ENCODE measurements around the gene DDIT4L.
"Not testable (repeated sequence)": the region's sequence is repeated elsewhere in the genome, so short reads cannot be mapped to it uniquely, and the experiment has no call there.

The DDIT4L gene

GRCh38 chr4:100165809-100166208, 24.5 kb downstream of the DDIT4L start:
- DNase-seq: no peak

DNA sequence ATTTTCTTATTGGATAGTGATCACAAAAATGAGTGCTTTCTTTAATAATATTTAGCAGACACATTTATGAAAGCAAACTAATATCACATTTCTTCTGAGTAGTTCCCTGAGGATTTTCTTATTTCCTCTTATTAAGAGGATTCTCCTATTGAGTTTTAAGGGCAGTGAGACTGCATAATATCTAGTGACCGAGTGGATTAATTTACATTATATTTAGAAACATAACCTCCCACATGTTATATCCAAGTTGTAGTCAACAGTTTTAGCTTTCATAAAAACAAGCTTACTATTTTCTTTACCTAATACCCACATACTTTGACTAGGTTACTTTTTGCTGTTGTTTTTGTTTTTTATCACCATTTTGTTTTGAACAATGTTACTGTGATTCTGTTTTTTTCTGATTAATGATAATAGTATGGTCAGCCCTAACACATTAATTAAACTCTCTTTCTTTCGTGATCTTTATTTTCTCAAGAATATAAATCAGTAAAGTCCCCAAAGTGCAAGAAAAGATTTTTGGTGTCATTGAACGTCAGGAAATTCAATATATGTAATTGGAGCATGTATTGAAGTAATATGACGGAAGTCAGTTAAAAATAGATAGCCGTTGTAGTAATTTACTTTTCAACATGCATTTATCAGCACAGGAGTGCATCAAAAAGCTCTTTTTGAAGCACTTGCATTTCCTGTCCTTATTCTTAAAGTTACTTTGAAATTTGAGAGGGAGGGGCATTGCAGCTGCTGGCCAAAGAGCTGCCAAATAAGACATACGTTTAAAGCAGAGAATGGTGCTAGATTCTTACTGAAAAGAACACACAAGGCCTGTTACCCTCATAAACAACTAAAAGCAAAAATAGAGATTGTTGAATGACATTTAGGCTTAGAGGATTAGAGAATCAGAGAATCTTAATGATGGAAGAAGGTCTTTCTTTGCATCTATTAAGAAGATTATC, 25.2 kb downstream of the DDIT4L start:
- no peak for DNase-seq

DNA sequence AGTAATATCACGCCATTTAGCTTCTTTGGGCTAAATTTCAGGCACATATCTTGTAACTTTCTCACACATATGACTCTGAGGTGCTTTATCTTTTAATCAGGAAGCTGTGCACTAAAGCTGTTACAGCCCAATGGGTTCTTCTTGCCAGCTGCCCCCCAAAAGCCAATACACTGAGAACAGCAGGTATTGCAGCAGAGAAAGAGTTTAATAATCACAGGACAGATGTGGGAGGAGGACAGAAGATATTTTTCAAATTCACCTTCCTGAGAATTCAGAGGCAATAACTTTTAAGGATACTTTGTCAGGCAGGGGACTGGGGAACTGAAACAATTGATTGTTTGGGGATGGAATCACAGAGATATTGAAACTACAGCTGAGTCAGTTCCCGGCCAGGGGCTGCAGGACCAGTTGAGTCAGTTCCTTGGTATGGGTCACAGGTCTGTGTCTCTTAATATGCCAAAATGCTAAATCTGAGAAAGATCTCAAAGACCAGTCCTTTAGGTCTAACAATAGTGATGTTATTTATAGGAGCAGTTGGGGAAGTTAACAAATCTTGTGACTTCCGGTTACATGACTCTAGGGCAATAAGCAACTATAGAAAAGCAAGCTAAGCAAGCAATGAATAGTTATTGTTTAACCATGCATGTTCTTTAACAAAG, 28.1 kb downstream of the DDIT4L start:
- no peak for DNase-seq

GRCh38 chr4:100149190-100149589, 41.1 kb downstream of the DDIT4L start:
- no peak for DNase-seq

DNA sequence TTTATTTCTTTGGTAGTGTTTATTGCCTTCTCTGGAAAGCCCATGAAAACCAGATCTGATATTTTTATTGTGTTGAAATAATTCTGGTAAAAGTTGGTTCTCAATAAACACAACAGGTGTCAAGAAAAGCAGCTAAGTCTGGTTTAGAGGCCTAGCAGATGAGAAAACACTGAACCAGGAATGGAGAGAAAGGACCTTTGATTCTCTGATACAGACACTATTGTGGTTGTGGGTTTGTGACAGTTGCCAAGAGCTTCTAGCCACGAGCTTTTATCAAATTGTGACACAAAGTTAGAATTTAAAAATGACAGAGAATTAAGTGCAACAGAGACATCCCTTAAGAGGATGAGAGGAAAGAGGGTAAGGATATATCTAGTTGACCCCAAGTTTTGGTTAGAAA, 42.6 kb downstream of the DDIT4L start:
- DNase-seq: no peak

- DNase-seq: no peak
Measured at GRCh38 chr4:100147198-100147597, 43.1 kb downstream of the DDIT4L start.

- no peak for DNase-seq
Measured at GRCh38 chr4:100146756-100147155, 43.5 kb downstream of the DDIT4L start.

DNA sequence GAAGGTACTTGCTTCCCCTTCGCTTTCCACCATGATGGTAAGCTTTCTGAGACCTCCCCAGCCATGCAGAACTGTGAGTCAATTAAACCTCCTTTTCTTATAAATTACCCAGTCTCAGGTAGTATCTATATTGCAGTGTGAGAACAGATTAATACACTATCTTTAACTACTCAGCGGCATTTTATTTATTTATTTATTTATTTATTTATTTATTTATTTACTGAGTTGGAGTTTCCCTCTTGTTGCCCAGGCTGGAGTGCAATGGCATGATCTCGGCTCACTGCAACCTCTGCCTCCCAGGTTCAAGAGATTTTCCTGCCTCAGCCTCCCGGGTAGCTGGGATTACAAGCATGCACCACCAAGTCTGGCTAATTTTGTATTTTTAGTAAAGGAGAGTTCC, 52.9 kb downstream of the DDIT4L start:
- DNase-seq: not testable (repeated sequence)
